ENCODE data around the gene ADNP2.

ADNP2 gene

GRCh38 chr18:80086281-80086680 is 22.8 kb upstream of the ADNP2 start:
- H3K4me3 ChIP-seq (ENCODE audit: low read depth, low read length), result no peak overlapping the region
- TF ChIP-seq CTCF (IDR thresholded peaks at IDR 0.05; ENCODE audit: borderline replicate concordance, insufficient read depth, low read depth, low read length), result no peak

- TF ChIP-seq CTCF (IDR thresholded peaks at IDR 0.05; ENCODE audit: borderline replicate concordance, insufficient read depth, low read depth, low read length), result no peak
- no peak overlapping the region for H3K4me3 ChIP-seq (ENCODE audit: low read depth, low read length)
These were observed 21.0 kb upstream of the ADNP2 start for GRCh38 chr18:80088036-80088435.

GRCh38 chr18:80088823-80089222 is 20.2 kb upstream of the ADNP2 start:
- TF ChIP-seq CTCF (IDR thresholded peaks at IDR 0.05; ENCODE audit: borderline replicate concordance, insufficient read depth, low read depth, low read length), result no peak
- no peak overlapping the region for H3K4me3 ChIP-seq (ENCODE audit: low read depth, low read length)

GRCh38 chr18:80095414-80095813 is 13.6 kb upstream of the ADNP2 start:
- no peak for TF ChIP-seq CTCF (IDR thresholded peaks at IDR 0.05; ENCODE audit: borderline replicate concordance, insufficient read depth, low read depth, low read length)
- H3K4me3 ChIP-seq (ENCODE audit: low read depth, low read length), result no peak overlapping the region

GRCh38 chr18:80096032-80096565 is 13.0 kb upstream of the ADNP2 start:
- no peak for TF ChIP-seq CTCF (IDR thresholded peaks at IDR 0.05; ENCODE audit: borderline replicate concordance, insufficient read depth, low read depth, low read length)

GRCh38 chr18:80097201-80097600 is 11.9 kb upstream of the ADNP2 start:
- no peak for TF ChIP-seq CTCF (IDR thresholded peaks at IDR 0.05; ENCODE audit: borderline replicate concordance, insufficient read depth, low read depth, low read length)
- no peak overlapping the region for H3K4me3 ChIP-seq (ENCODE audit: low read depth, low read length)

More at GRCh38 chr18:80096032-80096565, 13.0 kb upstream of the ADNP2 start:
- H3K4me3 ChIP-seq (ENCODE audit: low read depth, low read length), result no peak overlapping the region

GRCh38 chr18:80103231-80103630 is 5.8 kb upstream of the ADNP2 start:
- TF ChIP-seq CTCF (IDR thresholded peaks at IDR 0.05; ENCODE audit: borderline replicate concordance, insufficient read depth, low read depth, low read length), result no peak
- H3K4me3 ChIP-seq (ENCODE audit: low read depth, low read length), result no peak overlapping the region
